Loucy (cell line): ENCODE measurements around the gene PNPLA2.

Experiments used
- H2AFZ ChIP-seq: fragments of 200-600 bp; sonication (generic); 2 replicates; pipeline ENCODE4 v1.6.0; 2016; ENCODE audit warnings: antibody characterized with exemption, mild to moderate bottlenecking, low read length, moderate library complexity
- H3F3A ChIP-seq: fragments of 200-600 bp; 2 replicates; pipeline ENCODE4 v1.6.0; 2016; ENCODE audit warnings: antibody characterized with exemption, low read depth, mild to moderate bottlenecking
- H3K27me3 ChIP-seq: fragments of 200-600 bp; sonication (generic); 2 replicates; pipeline ENCODE4 v1.6.1; 2014; ENCODE audit warnings: low read length, mild to moderate bottlenecking; ENCODE audit not compliant: insufficient read depth, poor library complexity, severe bottlenecking
- H3K36me3 ChIP-seq: fragments of 200-600 bp; sonication (generic); 2 replicates; pipeline ENCODE4 v1.6.1; 2016; ENCODE audit warnings: low read length; ENCODE audit not compliant: insufficient read depth
- H3K4me1 ChIP-seq: fragments of 200-600 bp; sonication (generic); 2 replicates; pipeline ENCODE4 v1.5.1; 2014; ENCODE audit warnings: low read length, mild to moderate bottlenecking; ENCODE audit not compliant: insufficient read depth, poor library complexity, severe bottlenecking
- H3K4me2 ChIP-seq: fragments of 200-600 bp; sonication (generic); 2 replicates; pipeline ENCODE4 v1.6.0; 2014; ENCODE audit warnings: antibody characterized with exemption, low read length, low read depth, mild to moderate bottlenecking; ENCODE audit not compliant: poor library complexity, severe bottlenecking
- H3K4me3 ChIP-seq: fragments of 200-600 bp; sonication (generic); 2 replicates; pipeline ENCODE4 v1.5.1; 2014; ENCODE audit warnings: low read length, mild to moderate bottlenecking, mixed read lengths; ENCODE audit not compliant: poor library complexity, severe bottlenecking
- H3K79me2 ChIP-seq: fragments of 200-600 bp; sonication (generic); 2 replicates; pipeline ENCODE4 v1.6.1; 2014; ENCODE audit warnings: low read length; ENCODE audit not compliant: insufficient read depth
- H3K9ac ChIP-seq: fragments of 200-600 bp; sonication (generic); 2 replicates; pipeline ENCODE4 v1.6.0; 2014; ENCODE audit warnings: mild to moderate bottlenecking, low read depth, low read length, moderate library complexity; ENCODE audit not compliant: poor library complexity, severe bottlenecking
- H3K9me2 ChIP-seq: fragments of 200-600 bp; sonication (generic); replicated peaks from 2 replicates; pipeline ENCODE4 v1.6.1; 2016; ENCODE audit warnings: low read depth, low read length, mixed read lengths
- H3K9me3 ChIP-seq: fragments of 200-600 bp; sonication (generic); 2 replicates; pipeline ENCODE4 v1.6.1; 2014; ENCODE audit warnings: mild to moderate bottlenecking, antibody characterized with exemption, low read length, low read depth; ENCODE audit not compliant: insufficient read depth
- H4K20me1 ChIP-seq: fragments of 200-600 bp; sonication (generic); 2 replicates; pipeline ENCODE4 v1.6.0; 2014; ENCODE audit warnings: antibody characterized with exemption, low read length, mild to moderate bottlenecking; ENCODE audit not compliant: insufficient read depth, poor library complexity, severe bottlenecking
- EZH2phosphoT487 ChIP-seq: fragments of 200-600 bp; IDR thresholded peaks from 2 replicates; pipeline ENCODE4 v1.6.1; 2018; ENCODE audit warnings: antibody characterized with exemption, mild to moderate bottlenecking, moderate library complexity, borderline replicate concordance
- TF ChIP-seq, protein P1 (sequence below): fragments of 200-600 bp; sonication (generic); conservative IDR thresholded peaks from 2 replicates; pipeline ENCODE4 v1.5.1; 2014; ENCODE audit warnings: mild to moderate bottlenecking, antibody characterized with exemption, low read length

The PNPLA2 gene

GRCh38 chr11:771617-772204, 47.0 kb upstream of the PNPLA2 start:
- Histone ChIP-seq H3K9me2 (no peaks in the 10 kb centered on the region), H3K9me3 (no peaks in the 10 kb centered on the region), H3K36me3 (peaks cover 17% of the 10 kb centered on the region; the same call in 1 of the 2 replicates), H2AFZ (no peak overlapping the region), H3F3A (no peaks in the 10 kb centered on the region), H3K4me1 (peaks cover 14% of the 10 kb centered on the region), H3K27me3 (no peaks in the 10 kb centered on the region), H3K9ac (no peak overlapping the region), H3K79me2 (peaks cover 44% of the 10 kb centered on the region), H4K20me1 (peaks cover 34% of the 10 kb centered on the region), H3K4me2 (no peak overlapping the region), H3K4me3 (no peak overlapping the region)
- TF ChIP-seq, protein P1, sequence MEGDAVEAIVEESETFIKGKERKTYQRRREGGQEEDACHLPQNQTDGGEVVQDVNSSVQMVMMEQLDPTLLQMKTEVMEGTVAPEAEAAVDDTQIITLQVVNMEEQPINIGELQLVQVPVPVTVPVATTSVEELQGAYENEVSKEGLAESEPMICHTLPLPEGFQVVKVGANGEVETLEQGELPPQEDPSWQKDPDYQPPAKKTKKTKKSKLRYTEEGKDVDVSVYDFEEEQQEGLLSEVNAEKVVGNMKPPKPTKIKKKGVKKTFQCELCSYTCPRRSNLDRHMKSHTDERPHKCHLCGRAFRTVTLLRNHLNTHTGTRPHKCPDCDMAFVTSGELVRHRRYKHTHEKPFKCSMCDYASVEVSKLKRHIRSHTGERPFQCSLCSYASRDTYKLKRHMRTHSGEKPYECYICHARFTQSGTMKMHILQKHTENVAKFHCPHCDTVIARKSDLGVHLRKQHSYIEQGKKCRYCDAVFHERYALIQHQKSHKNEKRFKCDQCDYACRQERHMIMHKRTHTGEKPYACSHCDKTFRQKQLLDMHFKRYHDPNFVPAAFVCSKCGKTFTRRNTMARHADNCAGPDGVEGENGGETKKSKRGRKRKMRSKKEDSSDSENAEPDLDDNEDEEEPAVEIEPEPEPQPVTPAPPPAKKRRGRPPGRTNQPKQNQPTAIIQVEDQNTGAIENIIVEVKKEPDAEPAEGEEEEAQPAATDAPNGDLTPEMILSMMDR, result no peak
- TF ChIP-seq EZH2phosphoT487, result no peak

DNA sequence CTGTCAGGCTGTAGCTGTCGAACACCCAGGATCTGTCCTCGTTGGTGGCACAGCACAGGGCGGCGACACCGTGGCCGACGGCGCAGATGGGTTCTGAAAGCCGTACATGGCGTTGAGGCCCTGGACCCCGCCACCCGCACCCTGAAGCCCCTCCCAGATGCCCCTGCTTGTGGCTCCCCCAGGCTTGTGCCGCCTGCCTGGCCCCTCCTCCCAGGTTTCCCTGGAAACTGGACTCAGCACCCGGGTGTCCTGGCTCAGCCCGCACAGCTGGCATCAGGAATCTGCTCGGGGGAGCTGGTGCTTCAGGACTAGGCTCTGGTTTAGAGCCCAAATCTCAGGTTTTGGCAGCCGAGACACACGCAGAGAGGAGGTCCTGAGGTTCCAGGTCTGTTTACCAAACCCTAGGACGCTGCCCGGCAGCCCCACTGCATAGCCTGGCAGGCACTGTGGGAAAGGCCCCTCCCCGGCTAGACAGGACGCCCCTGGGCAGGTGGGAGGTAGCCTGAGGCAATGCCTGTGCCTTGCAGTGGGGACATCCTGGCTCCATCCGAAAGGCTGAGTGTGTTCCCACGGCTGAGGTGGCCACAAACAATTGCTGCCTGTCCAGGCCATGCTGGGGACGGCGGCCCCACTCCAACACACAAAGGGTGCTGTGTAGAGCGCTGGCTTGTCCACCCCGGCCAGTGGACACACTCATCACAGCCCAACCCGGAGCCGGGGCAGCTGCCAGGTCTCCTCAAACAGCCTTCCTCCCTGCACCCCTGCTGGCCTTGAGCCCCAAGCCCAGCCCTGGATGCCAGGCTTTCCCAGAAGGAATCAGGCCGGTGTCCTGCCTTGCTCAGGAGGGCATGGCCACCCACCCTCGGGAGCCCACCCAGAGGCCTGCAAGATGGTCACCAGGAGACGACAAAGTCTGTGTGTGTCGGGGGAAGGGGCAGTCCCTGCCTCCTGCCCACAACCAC, 46.0 kb upstream of the PNPLA2 start:
- H4K20me1 ChIP-seq, result peaks cover 35% of the 10 kb centered on the region
- TF ChIP-seq EZH2phosphoT487, result no peak
- peaks cover 15% of the 10 kb centered on the region; the same call in 1 of the 2 replicates for H3K36me3 ChIP-seq
- H2AFZ ChIP-seq, result no peak overlapping the region
- H3K4me3 ChIP-seq, result no peak overlapping the region
- no peaks in the 10 kb centered on the region for H3F3A ChIP-seq
- no peaks in the 10 kb centered on the region for H3K9me3 ChIP-seq
- H3K27me3 ChIP-seq, result no peaks in the 10 kb centered on the region
- H3K9ac ChIP-seq, result no peak overlapping the region
- H3K4me2 ChIP-seq, result no peak overlapping the region
- no peaks in the 10 kb centered on the region for H3K9me2 ChIP-seq
- peaks cover 48% of the 10 kb centered on the region for H3K79me2 ChIP-seq
- H3K4me1 ChIP-seq, result peaks cover 14% of the 10 kb centered on the region

GRCh38 chr11:773425-773824, 45.3 kb upstream of the PNPLA2 start:
- TF ChIP-seq EZH2phosphoT487, result no peak
- TF ChIP-seq, protein P1, result no peak
- Histone ChIP-seq H3K4me2 (no peak overlapping the region), H3K9me3 (no peaks in the 10 kb centered on the region), H4K20me1 (peaks cover 39% of the 10 kb centered on the region), H3K4me3 (no peak overlapping the region), H3K79me2 (peaks cover 55% of the 10 kb centered on the region), H2AFZ (no peak overlapping the region), H3K9me2 (no peaks in the 10 kb centered on the region), H3K27me3 (no peaks in the 10 kb centered on the region), H3F3A (no peaks in the 10 kb centered on the region), H3K9ac (no peak overlapping the region), H3K36me3 (peaks cover 15% of the 10 kb centered on the region; the same call in 1 of the 2 replicates), H3K4me1 (peaks cover 18% of the 10 kb centered on the region)
